OCI-LY3 (cell line): Measurements from ENCODE around the gene SIAH2.

ENCODE experiments used
- EZH2phosphoT487 ChIP-seq: fragments of 200-600 bp; shearing (Covaris generic); IDR thresholded peaks from 2 replicates; pipeline ENCODE4 v1.6.1; 2018; ENCODE audit warnings: antibody characterized with exemption, mixed run types, low read depth
- TF ChIP-seq, protein P1 (sequence below): fragments of 200-600, 300-600 bp; sonication (generic); IDR thresholded peaks from 2 replicates; pipeline ENCODE4 v1.5.1; 2014; ENCODE audit warnings: antibody characterized with exemption, low read length, low read depth

DNA sequence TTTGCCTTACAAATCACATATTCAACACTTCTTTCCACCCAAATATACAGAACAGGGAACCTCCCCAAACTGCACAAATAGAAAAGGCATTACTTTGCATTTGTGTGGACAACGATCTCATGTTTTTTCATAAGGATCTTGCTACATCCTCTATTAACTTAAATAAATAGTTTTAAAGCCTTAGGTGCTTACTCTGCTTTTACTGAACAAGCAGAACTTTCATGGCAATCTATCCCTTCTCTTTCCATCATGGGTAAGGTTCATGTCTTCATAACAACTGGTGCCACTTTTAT lies 18.1 kb downstream of the SIAH2 start:
- TF ChIP-seq, protein P1, sequence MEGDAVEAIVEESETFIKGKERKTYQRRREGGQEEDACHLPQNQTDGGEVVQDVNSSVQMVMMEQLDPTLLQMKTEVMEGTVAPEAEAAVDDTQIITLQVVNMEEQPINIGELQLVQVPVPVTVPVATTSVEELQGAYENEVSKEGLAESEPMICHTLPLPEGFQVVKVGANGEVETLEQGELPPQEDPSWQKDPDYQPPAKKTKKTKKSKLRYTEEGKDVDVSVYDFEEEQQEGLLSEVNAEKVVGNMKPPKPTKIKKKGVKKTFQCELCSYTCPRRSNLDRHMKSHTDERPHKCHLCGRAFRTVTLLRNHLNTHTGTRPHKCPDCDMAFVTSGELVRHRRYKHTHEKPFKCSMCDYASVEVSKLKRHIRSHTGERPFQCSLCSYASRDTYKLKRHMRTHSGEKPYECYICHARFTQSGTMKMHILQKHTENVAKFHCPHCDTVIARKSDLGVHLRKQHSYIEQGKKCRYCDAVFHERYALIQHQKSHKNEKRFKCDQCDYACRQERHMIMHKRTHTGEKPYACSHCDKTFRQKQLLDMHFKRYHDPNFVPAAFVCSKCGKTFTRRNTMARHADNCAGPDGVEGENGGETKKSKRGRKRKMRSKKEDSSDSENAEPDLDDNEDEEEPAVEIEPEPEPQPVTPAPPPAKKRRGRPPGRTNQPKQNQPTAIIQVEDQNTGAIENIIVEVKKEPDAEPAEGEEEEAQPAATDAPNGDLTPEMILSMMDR, result no peak
- TF ChIP-seq EZH2phosphoT487, result no peak
